Esophagus (tissue), 2 donors: ENCODE measurements around the gene ST6GAL2. TPM values are rescaled to one million over a fixed set of nuclear protein-coding genes. Genes with fewer than 3 reads are reported as not detected.

Source experiments
- H3K27ac ChIP-seq, 2 donors: one replicate each; pipeline ENCODE4 v1.5.1; 2013; ENCODE audit warnings: low read depth in 2 of 2, mild to moderate bottlenecking in 2 of 2, inconsistent platforms in 1 of 2, low read length in 1 of 2, moderate library complexity in 1 of 2
- H3K27me3 ChIP-seq, 2 donors: one replicate each; pipeline ENCODE4 v1.6.1; 2013; ENCODE audit warnings: low read length in 2 of 2, control low read depth in 1 of 2, mild to moderate bottlenecking in 1 of 2; ENCODE audit not compliant: insufficient read depth in 2 of 2, control insufficient read depth in 1 of 2
- H3K36me3 ChIP-seq, 2 donors: one replicate each; pipeline ENCODE4 v1.6.1; 2013; ENCODE audit warnings: low read length in 1 of 2; ENCODE audit not compliant: control insufficient read depth in 2 of 2, insufficient read depth in 2 of 2
- H3K4me1 ChIP-seq, 2 donors: one replicate each; pipeline ENCODE4 v1.6.1; 2013; ENCODE audit warnings: low read length in 1 of 2; ENCODE audit not compliant: control insufficient read depth in 2 of 2, insufficient read depth in 2 of 2
- H3K4me3 ChIP-seq, 2 donors: one replicate each; pipeline ENCODE4 v1.5.1; 2013; ENCODE audit warnings: low read length in 2 of 2, mild to moderate bottlenecking in 2 of 2, low read depth in 1 of 2, moderate library complexity in 1 of 2
- H3K9me3 ChIP-seq, 2 donors: one replicate each; pipeline ENCODE4 v1.6.1; 2013; ENCODE audit warnings: mild to moderate bottlenecking in 2 of 2, low read depth in 1 of 2, low read length in 1 of 2, moderate library complexity in 1 of 2; ENCODE audit not compliant: control insufficient read depth in 2 of 2, insufficient read depth in 1 of 2
- WGBS, 2 donors: extraction: QIAGEN DNeasy Blood & Tissue Kit; methylation state at CpG; one replicate each; pipeline ENCODE4 v1.1.7; 2013; 5-methylcytosine and 5-hydroxymethylcytosine counted together
- polyA plus RNA-seq, 2 donors: library from polyadenylated mRNA; stranded (reverse); fragments of 200-250 nt; gene quantifications; one replicate each; pipeline ENCODE4 v1.2.3, GENCODE V29; 2013
- donor health status: healthy with polysubstance abuse.
- donor health status: Bipolar disorder and iron deficiency.

The ST6GAL2 gene
- polyA plus RNA-seq, 2 donors, result 1.1 TPM

DNA sequence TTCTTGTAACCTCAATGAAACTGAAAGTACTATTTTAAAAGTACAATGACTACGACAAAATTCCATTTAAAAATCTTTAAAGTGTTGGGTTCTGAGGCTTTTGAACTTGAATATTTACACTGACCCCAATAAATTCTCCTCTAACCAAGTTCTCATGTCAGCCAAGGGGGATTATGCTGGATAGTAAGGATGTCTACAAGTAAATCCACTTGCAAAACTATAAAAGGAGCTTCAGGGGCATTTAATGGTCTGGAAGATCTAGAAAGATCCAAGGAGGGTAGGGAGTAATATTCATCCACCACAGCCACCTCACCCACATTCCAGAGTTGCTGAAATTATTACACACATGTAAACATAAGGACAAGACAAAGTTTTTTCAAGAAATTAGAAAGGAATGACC lies 81.8 kb downstream of the ST6GAL2 start:
- Histone ChIP-seq H3K9me3 (no peaks in the 10 kb centered on the region), H3K4me1 (no peaks in the 10 kb centered on the region), H3K27me3 (no peaks in the 10 kb centered on the region), H3K27ac (no peak overlapping the region), H3K36me3 (no peaks in the 10 kb centered on the region), H3K4me3 (no peak overlapping the region)
- WGBS, 2 donors, result 71 to 82% methylated on average over 1 of the region's 1 CpG

DNA sequence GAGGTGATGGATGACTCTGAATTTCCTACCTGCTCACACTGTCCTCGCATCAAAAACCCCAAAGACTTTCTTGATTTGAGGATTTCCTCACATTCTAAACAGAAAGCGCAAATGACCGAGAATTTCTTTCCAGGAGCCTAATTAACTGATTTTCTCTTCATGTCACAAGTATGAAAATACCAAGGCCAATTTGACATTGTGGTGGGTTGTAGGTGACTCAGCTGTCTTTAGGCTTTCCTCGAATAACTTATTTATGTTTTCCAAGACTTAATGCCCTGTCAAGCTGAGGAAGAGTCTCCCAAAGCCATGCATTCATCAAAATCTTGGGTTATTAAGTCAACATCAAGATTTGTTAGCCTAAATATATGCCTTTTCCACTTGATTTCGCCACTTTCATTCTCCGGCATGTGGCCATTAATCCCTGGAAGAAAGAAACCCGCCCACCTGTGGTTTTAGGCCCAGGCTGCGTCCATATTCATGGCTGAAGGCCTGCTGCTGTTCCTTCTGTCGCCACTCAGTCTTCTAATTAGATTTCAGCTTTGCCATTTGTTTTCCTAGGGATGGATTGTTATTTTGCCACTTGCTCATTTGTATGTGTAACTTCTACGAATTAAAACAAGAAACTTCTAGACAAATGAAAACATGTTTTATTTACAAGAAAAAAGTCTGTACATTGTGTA lies 84.9 kb downstream of the ST6GAL2 start:
- Histone ChIP-seq H3K27ac (no peak overlapping the region), H3K27me3 (no peaks in the 10 kb centered on the region)
- 81% methylated on average over 10 of the region's 10 CpGs for WGBS, 2 donors

GRCh38 chr2:106800180-106800579 lies 85.8 kb downstream of the ST6GAL2 start:
- H3K9me3 ChIP-seq, result no peaks in the 10 kb centered on the region
- no peak overlapping the region for H3K4me3 ChIP-seq
- H3K27me3 ChIP-seq, result no peaks in the 10 kb centered on the region
- H3K4me1 ChIP-seq, result no peaks in the 10 kb centered on the region
- H3K36me3 ChIP-seq, result no peaks in the 10 kb centered on the region
- H3K27ac ChIP-seq, result no peak overlapping the region
- 91 to 98% methylated on average over 4 of the region's 4 CpGs for WGBS, 2 donors

More for the DNA sequence above, 84.9 kb downstream of the ST6GAL2 start:
- no peaks in the 10 kb centered on the region for H3K4me1 ChIP-seq
- H3K9me3 ChIP-seq, result no peaks in the 10 kb centered on the region
- H3K4me3 ChIP-seq, result no peak overlapping the region
- H3K36me3 ChIP-seq, result no peaks in the 10 kb centered on the region

GRCh38 chr2:106798826-106799552 lies 87.0 kb downstream of the ST6GAL2 start:
- no peaks in the 10 kb centered on the region for H3K36me3 ChIP-seq
- no peaks in the 10 kb centered on the region for H3K4me1 ChIP-seq
- H3K27ac ChIP-seq, result no peak overlapping the region
- no peaks in the 10 kb centered on the region for H3K9me3 ChIP-seq
- WGBS, 2 donors, result 63 to 66% methylated on average over 5 of the region's 5 CpGs
- no peaks in the 10 kb centered on the region for H3K27me3 ChIP-seq
- no peak overlapping the region for H3K4me3 ChIP-seq

- Histone ChIP-seq H3K27ac (no peak overlapping the region), H3K4me1 (no peaks in the 10 kb centered on the region), H3K36me3 (no peaks in the 10 kb centered on the region), H3K27me3 (no peaks in the 10 kb centered on the region), H3K4me3 (no peak overlapping the region), H3K9me3 (no peaks in the 10 kb centered on the region)
- WGBS, 2 donors, result 88% methylated on average over 5 of the region's 5 CpGs
These were observed 88.5 kb downstream of the ST6GAL2 start for GRCh38 chr2:106797494-106797893.

DNA sequence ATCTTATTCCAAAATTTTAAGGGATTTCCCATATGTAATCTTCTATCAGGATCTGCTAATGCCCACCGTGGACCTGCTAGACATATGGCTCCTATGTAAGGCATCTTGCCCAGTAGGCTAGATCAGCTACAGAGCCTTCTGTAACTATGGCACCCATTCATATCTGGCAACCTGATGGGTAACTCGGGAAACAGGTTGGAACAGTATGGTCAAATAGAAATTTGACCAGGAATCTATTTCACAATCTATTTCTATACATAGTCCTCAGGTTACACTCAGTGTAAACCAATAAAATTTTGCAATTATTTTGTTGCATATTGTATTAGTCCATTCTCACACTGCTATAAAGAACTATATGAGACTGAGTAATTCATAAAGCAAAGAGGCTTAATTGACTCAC lies 93.3 kb downstream of the ST6GAL2 start:
- Histone ChIP-seq H3K27me3 (no peaks in the 10 kb centered on the region), H3K4me3 (no peak overlapping the region), H3K9me3 (peaks cover 0 to 2% of the 10 kb centered on the region in 2 donors), H3K4me1 (no peaks in the 10 kb centered on the region), H3K36me3 (no peaks in the 10 kb centered on the region), H3K27ac (no peak overlapping the region)
- WGBS, 2 donors, result 75 to 77% methylated on average over 2 of the region's 2 CpGs

DNA sequence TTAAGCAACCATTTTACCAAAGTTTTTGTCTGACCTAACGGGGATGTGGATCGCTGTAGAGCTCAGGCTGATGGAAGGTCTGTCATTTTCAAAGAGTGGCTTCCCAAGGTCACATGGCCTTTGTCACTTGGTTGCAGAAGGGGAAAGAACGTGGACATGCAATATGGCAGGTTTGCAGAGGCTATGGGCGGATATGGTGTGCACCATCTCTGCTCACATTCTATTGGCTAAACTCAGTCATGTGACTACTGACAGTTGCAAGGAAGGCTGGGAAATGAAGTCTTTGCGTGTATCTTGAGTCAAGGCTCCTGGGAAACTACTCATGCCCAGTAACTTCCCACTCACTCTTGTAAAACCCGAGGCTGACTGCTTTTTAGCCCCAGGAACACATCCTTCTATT lies 96.8 kb downstream of the ST6GAL2 start:
- WGBS, 2 donors, result 83 to 86% methylated on average over 6 of the region's 6 CpGs
- peaks cover 0 to 2% of the 10 kb centered on the region in 2 donors for H3K9me3 ChIP-seq

GRCh38 chr2:106782681-106783080 lies 103.3 kb downstream of the ST6GAL2 start:
- H3K4me3 ChIP-seq, result no peak overlapping the region
- H3K36me3 ChIP-seq, result no peaks in the 10 kb centered on the region
- peaks cover 0 to 4% of the 10 kb centered on the region in 2 donors for H3K27me3 ChIP-seq
- H3K9me3 ChIP-seq, result no peaks in the 10 kb centered on the region
- H3K27ac ChIP-seq, result no peak overlapping the region
- no peaks in the 10 kb centered on the region for H3K4me1 ChIP-seq
- 39 to 54% methylated on average over 3 of the region's 3 CpGs for WGBS, 2 donors

More for the DNA sequence above, 96.8 kb downstream of the ST6GAL2 start:
- no peaks in the 10 kb centered on the region for H3K36me3 ChIP-seq
- no peak overlapping the region for H3K4me3 ChIP-seq
- H3K4me1 ChIP-seq, result no peaks in the 10 kb centered on the region
- H3K27ac ChIP-seq, result no peak overlapping the region
- no peaks in the 10 kb centered on the region for H3K27me3 ChIP-seq

DNA sequence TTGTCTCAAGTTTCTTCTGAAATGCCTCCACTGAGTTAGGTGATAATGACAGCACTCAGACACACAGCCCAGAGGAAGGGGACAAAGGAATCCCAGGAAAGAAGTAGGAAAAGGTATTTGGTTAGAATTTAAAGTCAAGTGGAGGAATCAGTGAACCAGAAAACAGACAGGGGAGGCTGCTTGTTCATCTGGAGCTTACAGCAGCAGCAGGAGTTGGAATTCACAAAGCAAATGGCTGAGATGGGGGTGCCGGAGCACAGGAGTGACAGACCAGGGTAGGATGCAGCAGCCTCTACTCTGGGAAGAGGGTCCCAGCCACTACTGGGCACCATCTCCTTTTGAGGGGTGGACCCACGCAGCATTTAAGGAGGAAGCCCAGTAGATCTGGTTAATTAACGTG lies 104.8 kb downstream of the ST6GAL2 start:
- Histone ChIP-seq H3K4me1 (no peaks in the 10 kb centered on the region), H3K36me3 (no peaks in the 10 kb centered on the region), H3K4me3 (no peak overlapping the region), H3K27ac (no peak overlapping the region), H3K9me3 (no peaks in the 10 kb centered on the region), H3K27me3 (peaks cover 0 to 4% of the 10 kb centered on the region in 2 donors)
- 84 to 86% methylated on average over 3 of the region's 3 CpGs for WGBS, 2 donors

DNA sequence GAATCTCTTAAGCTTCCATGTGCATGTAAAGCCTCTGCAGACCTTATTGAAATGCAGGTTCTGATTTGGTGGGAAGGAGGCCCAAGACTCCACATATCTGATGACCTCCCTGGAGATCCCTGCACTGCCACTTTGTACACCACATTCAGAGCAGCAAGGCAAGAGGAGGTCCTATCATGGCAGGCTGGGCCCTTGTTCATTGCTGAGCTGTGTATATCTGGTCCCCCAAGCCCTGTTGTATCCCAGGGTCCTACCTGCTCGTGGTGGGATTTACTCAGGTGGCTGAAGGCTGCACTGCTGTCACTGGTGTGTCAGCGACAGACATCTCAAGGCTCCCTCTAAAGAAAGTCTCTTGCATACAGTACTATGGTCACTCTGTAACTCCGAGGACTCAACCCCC lies 114.2 kb downstream of the ST6GAL2 start:
- no peaks in the 10 kb centered on the region for H3K9me3 ChIP-seq
- H3K27me3 ChIP-seq, result peaks cover 0 to 7% of the 10 kb centered on the region in 2 donors
- WGBS, 2 donors, result 80 to 81% methylated on average over 3 of the region's 3 CpGs
- no peak overlapping the region for H3K4me3 ChIP-seq
- peaks cover 0 to 2% of the 10 kb centered on the region in 2 donors for H3K4me1 ChIP-seq
- no peak overlapping the region for H3K27ac ChIP-seq
- H3K36me3 ChIP-seq, result no peaks in the 10 kb centered on the region
